DOHH2 (cell line): ENCODE results near the gene CD9.

Experiments
- EZH2phosphoT487 ChIP-seq: fragments of 200-600 bp; sonication (generic); IDR thresholded peaks from 2 replicates; pipeline ENCODE4 v1.6.1; 2017; ENCODE audit warnings: borderline replicate concordance, mild to moderate bottlenecking, antibody characterized with exemption, low read length, moderate library complexity, mixed read lengths
- TF ChIP-seq, protein P1 (sequence below): fragments of 200-600 bp; sonication (generic); IDR thresholded peaks from one replicate; pipeline ENCODE4 v1.5.1; 2014; ENCODE audit warnings: antibody characterized with exemption, mild to moderate bottlenecking, low read depth, low read length; ENCODE audit not compliant: poor library complexity, severe bottlenecking

DNA sequence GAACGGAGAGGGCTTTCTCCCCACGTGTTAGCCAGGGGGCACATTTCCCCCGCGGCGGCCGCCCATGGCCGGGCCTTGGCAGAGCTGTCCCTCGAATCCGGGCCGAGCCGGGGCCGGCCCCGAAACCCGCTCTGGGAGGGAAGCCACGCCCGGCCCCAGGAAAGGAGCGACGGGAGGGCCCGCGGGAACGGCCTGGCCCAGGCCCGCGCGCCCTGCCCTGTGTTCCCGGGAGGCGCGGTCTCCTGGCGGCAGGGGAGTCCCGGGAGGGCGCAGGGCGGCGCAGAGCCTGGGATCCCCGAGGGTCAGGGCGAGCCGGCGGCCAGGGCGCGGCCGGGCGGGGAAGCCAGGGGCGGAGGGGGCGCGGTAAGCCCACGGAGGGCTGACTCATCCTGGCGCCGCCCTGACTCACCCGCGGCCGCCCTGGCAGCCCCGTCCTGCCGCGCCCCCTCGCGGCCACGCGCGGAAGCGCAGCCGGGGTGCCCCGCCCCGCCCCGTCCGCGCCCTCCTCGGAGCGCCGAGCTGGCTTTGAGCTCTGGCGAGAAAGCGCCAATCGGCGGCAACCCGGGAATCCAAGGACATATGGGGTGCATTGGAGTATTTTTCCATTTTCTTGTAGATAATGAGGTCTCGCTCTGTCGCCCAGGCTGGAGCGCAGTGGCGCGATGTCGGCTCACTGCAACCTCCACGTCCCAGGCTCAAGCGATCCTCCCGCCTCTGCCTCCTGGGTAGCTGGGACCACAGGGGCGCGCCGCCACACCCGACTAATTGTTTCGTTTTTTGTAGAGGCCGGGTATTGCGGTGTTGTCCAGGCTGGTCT, 78.4 kb downstream of the CD9 start:
- TF ChIP-seq, protein P1, sequence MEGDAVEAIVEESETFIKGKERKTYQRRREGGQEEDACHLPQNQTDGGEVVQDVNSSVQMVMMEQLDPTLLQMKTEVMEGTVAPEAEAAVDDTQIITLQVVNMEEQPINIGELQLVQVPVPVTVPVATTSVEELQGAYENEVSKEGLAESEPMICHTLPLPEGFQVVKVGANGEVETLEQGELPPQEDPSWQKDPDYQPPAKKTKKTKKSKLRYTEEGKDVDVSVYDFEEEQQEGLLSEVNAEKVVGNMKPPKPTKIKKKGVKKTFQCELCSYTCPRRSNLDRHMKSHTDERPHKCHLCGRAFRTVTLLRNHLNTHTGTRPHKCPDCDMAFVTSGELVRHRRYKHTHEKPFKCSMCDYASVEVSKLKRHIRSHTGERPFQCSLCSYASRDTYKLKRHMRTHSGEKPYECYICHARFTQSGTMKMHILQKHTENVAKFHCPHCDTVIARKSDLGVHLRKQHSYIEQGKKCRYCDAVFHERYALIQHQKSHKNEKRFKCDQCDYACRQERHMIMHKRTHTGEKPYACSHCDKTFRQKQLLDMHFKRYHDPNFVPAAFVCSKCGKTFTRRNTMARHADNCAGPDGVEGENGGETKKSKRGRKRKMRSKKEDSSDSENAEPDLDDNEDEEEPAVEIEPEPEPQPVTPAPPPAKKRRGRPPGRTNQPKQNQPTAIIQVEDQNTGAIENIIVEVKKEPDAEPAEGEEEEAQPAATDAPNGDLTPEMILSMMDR: peak; percentile 61
- no peak for TF ChIP-seq EZH2phosphoT487
